ENCODE measurements around the gene HCRTR1. TPM values are rescaled to one million over a fixed set of nuclear protein-coding genes. Genes with fewer than 3 reads are reported as not detected.

Gene HCRTR1
- total RNA-seq, 2 donors from 2014 or later, result not detected

DNA sequence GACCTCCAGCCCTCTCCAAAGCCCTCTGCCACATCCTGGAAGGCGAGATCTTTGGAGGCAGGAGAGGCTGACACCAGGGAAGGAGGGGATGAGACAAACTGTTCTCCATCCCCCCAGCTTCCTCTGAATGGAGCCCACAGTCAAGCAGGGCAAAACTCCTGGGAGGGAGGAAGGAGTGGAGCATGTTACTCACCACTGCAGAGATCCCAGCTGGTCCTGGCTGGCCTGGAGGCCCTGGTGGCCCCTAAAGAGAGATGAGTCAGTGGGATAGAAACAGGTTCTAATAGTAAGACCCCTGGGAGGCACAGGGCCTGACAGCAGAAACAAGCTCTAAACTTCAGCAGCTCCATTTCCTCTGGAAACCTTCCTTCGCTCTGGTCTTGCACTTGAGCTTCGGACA is 41.2 kb downstream of the HCRTR1 start:
- no peak overlapping the region for H3K27ac ChIP-seq
- no peak for ATAC-seq
- H3K27me3 ChIP-seq, result no peaks in the 10 kb centered on the region
- no peak for TF ChIP-seq POLR2A (IDR thresholded peaks at IDR 0.05)
- TF ChIP-seq, protein P1, sequence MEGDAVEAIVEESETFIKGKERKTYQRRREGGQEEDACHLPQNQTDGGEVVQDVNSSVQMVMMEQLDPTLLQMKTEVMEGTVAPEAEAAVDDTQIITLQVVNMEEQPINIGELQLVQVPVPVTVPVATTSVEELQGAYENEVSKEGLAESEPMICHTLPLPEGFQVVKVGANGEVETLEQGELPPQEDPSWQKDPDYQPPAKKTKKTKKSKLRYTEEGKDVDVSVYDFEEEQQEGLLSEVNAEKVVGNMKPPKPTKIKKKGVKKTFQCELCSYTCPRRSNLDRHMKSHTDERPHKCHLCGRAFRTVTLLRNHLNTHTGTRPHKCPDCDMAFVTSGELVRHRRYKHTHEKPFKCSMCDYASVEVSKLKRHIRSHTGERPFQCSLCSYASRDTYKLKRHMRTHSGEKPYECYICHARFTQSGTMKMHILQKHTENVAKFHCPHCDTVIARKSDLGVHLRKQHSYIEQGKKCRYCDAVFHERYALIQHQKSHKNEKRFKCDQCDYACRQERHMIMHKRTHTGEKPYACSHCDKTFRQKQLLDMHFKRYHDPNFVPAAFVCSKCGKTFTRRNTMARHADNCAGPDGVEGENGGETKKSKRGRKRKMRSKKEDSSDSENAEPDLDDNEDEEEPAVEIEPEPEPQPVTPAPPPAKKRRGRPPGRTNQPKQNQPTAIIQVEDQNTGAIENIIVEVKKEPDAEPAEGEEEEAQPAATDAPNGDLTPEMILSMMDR (IDR thresholded peaks at IDR 0.05), result no peak
- H3K36me3 ChIP-seq (replicated peaks in 1 of 2; ENCODE audit: insufficient read depth in 1 of 2, low read depth in 2 of 2), result no peaks in the 10 kb centered on the region
- H3K4me3 ChIP-seq, result no peak overlapping the region
- 50 to 83% methylated on average over 1 to 3 of the region's 3 CpGs for WGBS, 2 donors
- DNase-seq, result no peak
- intact Hi-C loops (cut with DNase I), result no loop called here
- H3K9me3 ChIP-seq, result no peaks in the 10 kb centered on the region
- no peaks in the 10 kb centered on the region for H3K4me1 ChIP-seq

DNA sequence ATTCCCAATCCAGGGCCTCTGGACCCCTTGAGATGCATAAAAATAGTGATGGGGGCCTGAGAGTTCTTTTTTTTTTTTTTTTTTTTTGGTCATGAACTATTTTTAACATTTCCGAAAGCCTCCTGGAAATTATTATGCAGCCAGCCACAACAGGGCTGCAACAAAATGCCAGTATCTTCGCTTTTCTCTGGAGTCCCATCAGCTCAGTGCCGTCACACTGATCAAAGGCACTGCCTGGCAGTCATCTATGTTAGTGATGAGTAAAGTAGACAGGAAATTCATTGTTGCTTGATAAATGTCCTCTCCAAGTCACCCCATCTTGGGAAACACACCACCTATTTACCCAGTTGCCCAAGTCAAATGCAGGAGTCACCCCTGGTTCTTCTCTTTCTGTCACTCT is 42.4 kb downstream of the HCRTR1 start:
- Histone ChIP-seq H3K9me3 (no peaks in the 10 kb centered on the region), H3K27ac (no peak overlapping the region), H3K4me1 (no peaks in the 10 kb centered on the region), H3K4me3 (no peak overlapping the region), H3K36me3 (replicated peaks in 1 of 2; ENCODE audit: insufficient read depth in 1 of 2, low read depth in 2 of 2) (no peaks in the 10 kb centered on the region), H3K27me3 (no peaks in the 10 kb centered on the region)
- DNase-seq (no peak), ATAC-seq (no peak)
- 81 to 91% methylated on average over 3 of the region's 3 CpGs for WGBS, 2 donors
- no peak for TF ChIP-seq POLR2A (IDR thresholded peaks at IDR 0.05)
- TF ChIP-seq, protein P1 (IDR thresholded peaks at IDR 0.05), result no peak
- intact Hi-C loops (cut with DNase I), result loop anchor here (10.0 kb wide), 1 partner anchor 305 kb away; no protein-coding TSS in a partner anchor

DNA sequence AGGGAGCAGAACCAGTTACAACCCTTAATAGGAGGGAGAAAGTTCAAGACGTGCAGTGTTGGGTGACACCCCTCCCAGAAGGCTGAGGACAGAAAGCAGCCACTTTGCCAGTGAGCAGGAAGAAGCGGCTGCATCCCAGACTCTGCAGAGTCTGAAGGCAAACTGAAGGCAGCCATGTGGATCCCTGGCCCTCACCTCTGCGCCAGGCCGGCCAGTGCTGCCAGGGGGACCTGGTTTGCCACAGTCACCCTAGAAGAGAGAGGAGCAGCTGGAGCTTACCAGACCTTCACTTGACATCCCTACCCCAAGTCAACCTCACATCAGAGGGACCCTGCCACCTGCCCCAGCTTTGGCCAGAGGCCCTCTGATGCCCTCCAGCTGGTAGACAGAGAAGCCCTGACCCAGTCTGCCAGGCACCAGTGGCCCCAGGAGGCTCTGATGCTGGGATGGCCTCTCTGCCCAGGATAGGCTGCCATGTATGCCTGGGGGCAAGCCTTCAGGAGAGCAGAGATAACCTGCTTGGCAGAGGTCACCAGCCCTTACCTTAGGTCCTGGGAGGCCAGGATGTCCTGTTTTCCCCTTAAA is 43.5 kb downstream of the HCRTR1 start:
- ATAC-seq (no peak), DNase-seq (no peak)
- Histone ChIP-seq H3K27me3 (no peaks in the 10 kb centered on the region), H3K36me3 (replicated peaks in 1 of 2; ENCODE audit: insufficient read depth in 1 of 2, low read depth in 2 of 2) (no peaks in the 10 kb centered on the region), H3K9me3 (no peaks in the 10 kb centered on the region), H3K4me1 (no peaks in the 10 kb centered on the region), H3K27ac (no peak overlapping the region), H3K4me3 (no peak overlapping the region)
- WGBS, 2 donors, result 33 to 96% methylated on average over 1 to 3 of the region's 4 CpGs
- intact Hi-C loops (cut with DNase I), result loop anchor here (10.0 kb wide), 1 partner anchor 304 kb away; no protein-coding TSS in a partner anchor
- TF ChIP-seq, protein P1 (IDR thresholded peaks at IDR 0.05), result no peak
- TF ChIP-seq POLR2A (IDR thresholded peaks at IDR 0.05), result no peak

DNA sequence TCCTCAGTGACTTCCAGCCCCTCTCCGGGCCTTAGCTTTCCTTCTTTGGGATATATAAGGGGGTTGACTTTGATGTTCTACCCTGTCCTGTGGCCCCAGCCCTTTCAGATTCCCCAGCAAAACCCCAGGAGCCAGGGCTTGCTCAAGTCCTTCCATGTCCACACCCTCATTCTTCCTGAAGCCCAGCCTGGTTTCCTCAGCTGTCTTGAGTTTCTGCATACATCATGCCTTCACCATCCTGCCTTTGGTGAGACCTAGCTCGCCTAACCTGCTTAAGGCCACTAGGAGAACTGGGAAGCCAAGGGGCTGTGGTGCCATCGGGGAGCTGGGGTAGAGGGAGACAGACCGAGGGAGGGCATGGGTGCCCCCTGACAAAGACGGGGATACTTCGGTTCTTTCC is 44.4 kb downstream of the HCRTR1 start:
- H3K4me1 ChIP-seq, result no peaks in the 10 kb centered on the region
- no peak overlapping the region for H3K27ac ChIP-seq
- no peaks in the 10 kb centered on the region for H3K36me3 ChIP-seq (replicated peaks in 1 of 2; ENCODE audit: insufficient read depth in 1 of 2, low read depth in 2 of 2)
- no peak for TF ChIP-seq POLR2A (IDR thresholded peaks at IDR 0.05)
- TF ChIP-seq, protein P1 (IDR thresholded peaks at IDR 0.05), result no peak
- no peak for ATAC-seq
- WGBS, 2 donors, result 69 to 70% methylated on average over 5 to 6 of the region's 6 CpGs
- H3K27me3 ChIP-seq, result no peaks in the 10 kb centered on the region
- intact Hi-C loops (cut with DNase I), result loop anchor here (2.0 to 10.0 kb wide), 2 partner anchors 125 to 303 kb away; no protein-coding TSS in a partner anchor
- no peak overlapping the region for H3K4me3 ChIP-seq
- H3K9me3 ChIP-seq, result no peaks in the 10 kb centered on the region
- DNase-seq, result no peak

DNA sequence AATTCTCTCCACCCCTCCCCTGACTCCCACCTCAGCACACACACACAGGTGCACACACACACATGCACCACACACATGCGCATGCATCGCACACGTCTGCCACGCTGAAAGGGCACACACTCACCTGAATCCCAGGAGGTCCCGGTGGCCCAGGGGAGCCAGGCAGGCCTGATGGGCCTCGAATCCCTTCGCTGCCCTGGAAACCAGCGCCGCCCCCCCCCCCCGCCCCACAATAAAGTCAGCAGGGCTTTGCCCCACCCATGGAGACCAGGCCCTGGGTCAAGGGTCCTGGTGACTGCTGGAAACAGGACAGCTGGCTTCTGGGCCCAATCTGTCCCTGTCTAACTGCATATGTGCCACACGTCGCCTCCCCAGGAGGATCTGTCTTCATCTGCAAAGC is 45.0 kb downstream of the HCRTR1 start:
- Histone ChIP-seq H3K27ac (no peak overlapping the region), H3K27me3 (no peaks in the 10 kb centered on the region), H3K4me3 (no peak overlapping the region), H3K4me1 (no peaks in the 10 kb centered on the region), H3K9me3 (no peaks in the 10 kb centered on the region), H3K36me3 (replicated peaks in 1 of 2; ENCODE audit: insufficient read depth in 1 of 2, low read depth in 2 of 2) (no peaks in the 10 kb centered on the region)
- 64 to 65% methylated on average over 2 to 12 of the region's 12 CpGs for WGBS, 2 donors
- DNase-seq (no peak), ATAC-seq (no peak)
- intact Hi-C loops (cut with DNase I), result loop anchor here (2.0 to 10.0 kb wide), 2 partner anchors 124 to 302 kb away; no protein-coding TSS in a partner anchor
- TF ChIP-seq POLR2A (IDR thresholded peaks at IDR 0.05), result no peak
- TF ChIP-seq, protein P1 (IDR thresholded peaks at IDR 0.05), result no peak

Data from body of pancreas (tissue), 4 donors.